Astrocyte (in vitro differentiated cells and primary cell): ENCODE data around the gene IL2RA. TPM values are rescaled to one million over a fixed set of nuclear protein-coding genes. Genes with fewer than 3 reads are reported as not detected.
"Not testable (repeated sequence)": the region's sequence is repeated elsewhere in the genome, so short reads cannot be mapped to it uniquely, and the experiment has no call there.

Experiments
- DNase-seq: peaks from one replicate; pipeline ENCODE4 v3.0.0-alpha.2; 2010; ENCODE audit warnings: low read depth
- FAIRE-seq: peaks from 2 replicates; lab custom pipeline; 2011; peaks lifted over from hg19 to GRCh38; lab: Jason Lieb, UNC
- H2AFZ ChIP-seq: 2 replicates; pipeline ENCODE4 v1.6.0; 2012; ENCODE audit warnings: low read depth, low read length, inconsistent platforms
- H3K27ac ChIP-seq: 2 replicates; pipeline ENCODE4 v1.5.1; 2011; ENCODE audit warnings: low read depth, low read length, inconsistent platforms
- H3K27me3 ChIP-seq: 2 replicates; pipeline ENCODE4 v1.6.0; 2011; ENCODE audit warnings: low read length, inconsistent platforms; ENCODE audit not compliant: insufficient read depth
- H3K36me3 ChIP-seq: 2 replicates; pipeline ENCODE4 v1.5.1; 2011; ENCODE audit warnings: low read length, inconsistent platforms; ENCODE audit not compliant: insufficient read depth
- H3K4me1 ChIP-seq: 2 replicates; pipeline ENCODE4 v1.5.1; 2011; ENCODE audit warnings: low read length, inconsistent platforms; ENCODE audit not compliant: insufficient read depth
- H3K4me2 ChIP-seq: 2 replicates; pipeline ENCODE4 v1.6.0; 2012; ENCODE audit warnings: low read length, inconsistent platforms
- H3K4me3 ChIP-seq: 2 replicates; pipeline ENCODE4 v1.5.1; 2011; ENCODE audit warnings: low read depth, mild to moderate bottlenecking, low read length, inconsistent platforms; ENCODE audit not compliant: insufficient read depth
- H3K79me2 ChIP-seq: 2 replicates; pipeline ENCODE4 v1.6.0; 2012; ENCODE audit warnings: mild to moderate bottlenecking, low read length, inconsistent platforms; ENCODE audit not compliant: insufficient read depth
- H3K9ac ChIP-seq: 2 replicates; pipeline ENCODE4 v1.6.0; 2012; ENCODE audit warnings: mild to moderate bottlenecking, low read length, inconsistent platforms
- H3K9me3 ChIP-seq: 2 replicates; pipeline ENCODE4 v1.5.1; 2012; ENCODE audit warnings: low read depth, mild to moderate bottlenecking, low read length, inconsistent platforms; ENCODE audit not compliant: insufficient read depth
- H4K20me1 ChIP-seq: 2 replicates; pipeline ENCODE4 v1.6.0; 2012; ENCODE audit warnings: low read length, inconsistent platforms; ENCODE audit not compliant: insufficient read depth
- H3K27ac Mint-ChIP-seq: one replicate; pipeline ENCODE4 v1.8.0; 2021; ENCODE audit warnings: mild to moderate bottlenecking, mixed read lengths; ENCODE audit not compliant: unreplicated experiment
- H3K27me3 Mint-ChIP-seq: one replicate; pipeline ENCODE4 v1.8.0; 2021; ENCODE audit warnings: low read depth, mixed read lengths; ENCODE audit not compliant: unreplicated experiment
- H3K36me3 Mint-ChIP-seq: one replicate; pipeline ENCODE4 v1.8.0; 2021; ENCODE audit warnings: low read depth, mixed read lengths; ENCODE audit not compliant: unreplicated experiment
- H3K4me1 Mint-ChIP-seq: one replicate; pipeline ENCODE4 v1.8.0; 2021; ENCODE audit warnings: low read depth, mixed read lengths; ENCODE audit not compliant: unreplicated experiment
- H3K4me3 Mint-ChIP-seq: one replicate; pipeline ENCODE4 v1.8.0; 2021; ENCODE audit warnings: mild to moderate bottlenecking, moderate library complexity, mixed read lengths; ENCODE audit not compliant: unreplicated experiment
- H3K9me3 Mint-ChIP-seq: one replicate; pipeline ENCODE4 v1.8.0; 2021; ENCODE audit warnings: mild to moderate bottlenecking, mixed read lengths; ENCODE audit not compliant: unreplicated experiment
- EZH2 ChIP-seq: IDR thresholded peaks from 2 replicates; pipeline ENCODE4 v1.6.1; 2012; ENCODE audit warnings: mild to moderate bottlenecking, low read length, inconsistent platforms; ENCODE audit not compliant: insufficient read depth
- total RNA-seq: library from RNA; stranded (reverse); gene quantifications from 2 replicates; pipeline ENCODE4 v1.2.1, GENCODE V29; 2021
- TF ChIP-seq, protein P1 (sequence below): IDR thresholded peaks from 2 replicates; pipeline ENCODE4 v1.5.1; 2011; ENCODE audit warnings: low read depth, mild to moderate bottlenecking, inconsistent platforms, low read length, moderate library complexity; ENCODE audit not compliant: insufficient read depth

IL2RA gene
- total RNA-seq, 1 donor from 2014 or later, result not detected

DNA sequence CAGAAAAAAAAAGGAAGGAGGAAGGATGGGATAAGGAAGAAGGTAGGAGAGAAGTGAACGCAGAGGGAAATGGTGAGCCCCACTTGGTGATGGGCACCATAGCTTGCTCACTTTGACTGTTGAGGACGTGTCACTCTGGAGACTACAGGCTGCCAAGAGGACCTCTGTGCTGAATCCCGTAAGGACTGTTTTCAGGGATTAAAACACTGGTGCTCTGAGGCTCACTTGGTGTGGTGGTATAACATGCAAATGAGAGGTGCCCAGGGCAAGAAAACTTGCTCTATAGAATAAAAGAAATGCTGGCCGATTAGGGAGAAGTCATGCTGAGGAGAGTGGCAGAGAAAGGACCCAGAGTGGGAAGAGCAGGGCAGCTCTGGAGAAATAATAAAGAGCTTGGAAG, 5.3 kb upstream of the IL2RA start:
- TF ChIP-seq EZH2, result no peak
- TF ChIP-seq, protein P1, sequence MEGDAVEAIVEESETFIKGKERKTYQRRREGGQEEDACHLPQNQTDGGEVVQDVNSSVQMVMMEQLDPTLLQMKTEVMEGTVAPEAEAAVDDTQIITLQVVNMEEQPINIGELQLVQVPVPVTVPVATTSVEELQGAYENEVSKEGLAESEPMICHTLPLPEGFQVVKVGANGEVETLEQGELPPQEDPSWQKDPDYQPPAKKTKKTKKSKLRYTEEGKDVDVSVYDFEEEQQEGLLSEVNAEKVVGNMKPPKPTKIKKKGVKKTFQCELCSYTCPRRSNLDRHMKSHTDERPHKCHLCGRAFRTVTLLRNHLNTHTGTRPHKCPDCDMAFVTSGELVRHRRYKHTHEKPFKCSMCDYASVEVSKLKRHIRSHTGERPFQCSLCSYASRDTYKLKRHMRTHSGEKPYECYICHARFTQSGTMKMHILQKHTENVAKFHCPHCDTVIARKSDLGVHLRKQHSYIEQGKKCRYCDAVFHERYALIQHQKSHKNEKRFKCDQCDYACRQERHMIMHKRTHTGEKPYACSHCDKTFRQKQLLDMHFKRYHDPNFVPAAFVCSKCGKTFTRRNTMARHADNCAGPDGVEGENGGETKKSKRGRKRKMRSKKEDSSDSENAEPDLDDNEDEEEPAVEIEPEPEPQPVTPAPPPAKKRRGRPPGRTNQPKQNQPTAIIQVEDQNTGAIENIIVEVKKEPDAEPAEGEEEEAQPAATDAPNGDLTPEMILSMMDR, result no peak
- H3K4me1 ChIP-seq, result no peaks in the 10 kb centered on the region
- no peak overlapping the region for H3K27ac Mint-ChIP-seq
- H2AFZ ChIP-seq, result no peak overlapping the region
- no peaks in the 10 kb centered on the region for H3K36me3 Mint-ChIP-seq
- H3K9me3 ChIP-seq, result no peaks in the 10 kb centered on the region
- no peak overlapping the region for H3K4me3 Mint-ChIP-seq
- peaks cover 17% of the 10 kb centered on the region for H3K27me3 ChIP-seq
- no peak overlapping the region for H3K27ac ChIP-seq
- H3K4me3 ChIP-seq, result no peak overlapping the region
- H3K4me1 Mint-ChIP-seq, result peaks cover 11% of the 10 kb centered on the region
- H3K9ac ChIP-seq, result no peak overlapping the region
- DNase-seq, result no peak
- H3K4me2 ChIP-seq, result no peak overlapping the region
- H4K20me1 ChIP-seq, result no peaks in the 10 kb centered on the region
- H3K9me3 Mint-ChIP-seq, result peaks cover 7% of the 10 kb centered on the region
- H3K36me3 ChIP-seq, result no peaks in the 10 kb centered on the region
- FAIRE-seq, result no peak
- H3K79me2 ChIP-seq, result no peaks in the 10 kb centered on the region
- H3K27me3 Mint-ChIP-seq, result peaks cover 15% of the 10 kb centered on the region

DNA sequence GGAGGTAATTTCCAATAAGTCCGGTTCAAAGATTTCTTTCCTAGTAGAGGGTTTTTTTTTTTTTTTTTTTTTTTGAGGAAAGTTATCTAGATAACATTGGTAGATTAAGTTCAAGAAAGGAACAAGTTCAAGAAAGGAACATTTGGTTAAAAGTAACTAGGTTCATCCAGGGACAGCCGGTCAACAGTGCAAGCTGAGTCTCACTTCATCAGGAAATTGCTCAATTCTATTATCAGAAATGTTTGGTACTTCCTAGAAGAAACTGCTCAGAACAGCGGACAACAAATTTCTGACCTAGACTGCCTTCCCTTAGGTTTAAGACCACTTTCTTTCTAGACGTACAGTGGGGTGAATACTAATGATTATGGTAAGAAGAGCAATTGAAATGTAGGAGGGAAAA, 3.7 kb upstream of the IL2RA start:
- no peak overlapping the region for H3K27ac ChIP-seq
- H3K4me2 ChIP-seq, result no peak overlapping the region
- peaks cover 11% of the 10 kb centered on the region for H3K4me1 Mint-ChIP-seq
- no peaks in the 10 kb centered on the region for H3K36me3 ChIP-seq
- no peaks in the 10 kb centered on the region for H3K36me3 Mint-ChIP-seq
- peaks cover 12% of the 10 kb centered on the region for H3K27me3 Mint-ChIP-seq
- H3K9ac ChIP-seq, result no peak overlapping the region
- H4K20me1 ChIP-seq, result no peaks in the 10 kb centered on the region
- H3K4me1 ChIP-seq, result no peaks in the 10 kb centered on the region
- H3K4me3 ChIP-seq, result no peak overlapping the region
- DNase-seq (no peak), FAIRE-seq (no peak)
- peaks cover 10% of the 10 kb centered on the region for H3K27me3 ChIP-seq
- H3K9me3 Mint-ChIP-seq, result peaks cover 7% of the 10 kb centered on the region
- TF ChIP-seq, protein P1, result no peak
- no peak for TF ChIP-seq EZH2
- H3K79me2 ChIP-seq, result no peaks in the 10 kb centered on the region
- H2AFZ ChIP-seq, result no peak overlapping the region
- H3K4me3 Mint-ChIP-seq, result no peak overlapping the region
- H3K27ac Mint-ChIP-seq, result no peak overlapping the region
- H3K9me3 ChIP-seq, result no peaks in the 10 kb centered on the region

DNA sequence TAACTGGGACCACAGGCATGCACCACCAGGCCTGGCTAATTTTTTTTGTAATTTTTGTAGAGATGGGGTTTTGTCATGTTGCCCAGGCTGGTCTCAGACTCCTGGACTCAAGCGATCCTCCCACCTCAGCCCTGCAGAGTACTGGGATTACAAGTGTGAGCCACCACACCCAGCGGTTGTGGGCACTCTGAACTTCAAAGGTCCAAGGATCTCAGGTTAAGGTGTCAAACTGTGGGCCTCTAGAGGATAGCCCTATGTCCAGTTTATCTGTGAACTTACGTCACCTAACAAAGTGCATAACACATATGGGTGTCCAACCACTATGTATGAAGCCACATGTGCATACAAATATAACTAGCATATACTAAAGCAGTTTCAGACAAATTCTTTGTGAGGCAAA, 3.2 kb upstream of the IL2RA start:
- peaks cover 7% of the 10 kb centered on the region for H3K9me3 Mint-ChIP-seq
- H3K4me1 ChIP-seq, result no peaks in the 10 kb centered on the region
- H2AFZ ChIP-seq, result no peak overlapping the region
- H3K79me2 ChIP-seq, result no peaks in the 10 kb centered on the region
- no peaks in the 10 kb centered on the region for H3K36me3 ChIP-seq
- TF ChIP-seq EZH2, result no peak
- TF ChIP-seq, protein P1, result no peak
- H3K4me3 Mint-ChIP-seq, result no peak overlapping the region
- DNase-seq (no peak), FAIRE-seq (no peak)
- peaks cover 9% of the 10 kb centered on the region for H3K27me3 ChIP-seq
- no peak overlapping the region for H3K4me3 ChIP-seq
- H3K9me3 ChIP-seq, result no peaks in the 10 kb centered on the region
- peaks cover 10% of the 10 kb centered on the region for H3K4me1 Mint-ChIP-seq
- no peaks in the 10 kb centered on the region for H4K20me1 ChIP-seq
- H3K27ac Mint-ChIP-seq, result no peak overlapping the region
- no peaks in the 10 kb centered on the region for H3K36me3 Mint-ChIP-seq
- H3K27me3 Mint-ChIP-seq, result peaks cover 12% of the 10 kb centered on the region
- H3K9ac ChIP-seq, result no peak overlapping the region
- H3K27ac ChIP-seq, result no peak overlapping the region
- H3K4me2 ChIP-seq, result no peak overlapping the region

DNA sequence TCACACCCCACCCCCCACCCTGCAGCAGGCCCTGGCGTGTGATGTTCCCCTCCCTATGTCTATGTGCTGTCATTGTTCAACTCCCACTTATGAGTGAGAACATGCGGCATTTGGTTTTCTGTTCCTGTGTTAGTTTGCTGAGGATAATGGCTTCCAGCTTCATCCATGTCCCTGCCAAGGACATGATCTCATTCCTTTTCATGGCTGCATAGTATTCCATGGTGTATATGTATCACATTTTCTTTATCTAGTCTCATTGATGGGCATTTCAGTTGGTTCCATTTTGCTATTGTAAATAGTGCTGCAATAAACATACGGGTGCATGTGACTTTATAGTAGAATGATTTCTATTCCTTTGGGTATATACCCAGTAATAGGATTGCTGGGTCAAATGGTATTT, 2.6 kb upstream of the IL2RA start:
- not testable (repeated sequence) for H2AFZ ChIP-seq, H3K4me3 ChIP-seq, H3K27ac Mint-ChIP-seq, H3K4me1 ChIP-seq, H3K79me2 ChIP-seq, H3K9me3 ChIP-seq, H3K36me3 Mint-ChIP-seq, H3K27me3 ChIP-seq, FAIRE-seq, DNase-seq, H4K20me1 ChIP-seq, H3K36me3 ChIP-seq, H3K4me3 Mint-ChIP-seq, H3K9ac ChIP-seq, H3K27ac ChIP-seq, H3K4me2 ChIP-seq, H3K9me3 Mint-ChIP-seq, H3K4me1 Mint-ChIP-seq
- H3K27me3 Mint-ChIP-seq, result peaks cover 17% of the 10 kb centered on the region
